NCI-H2196 treated with DMSO at 0.1 percent for 48 hours (cell line): ENCODE results near the gene SH2D3C.
"Not testable (repeated sequence)": the region's sequence is repeated elsewhere in the genome, so short reads cannot be mapped to it uniquely, and the experiment has no call there.

ENCODE experiments used
- DNase-seq: peaks from one replicate; lab custom pipeline; 2025; ENCODE audit not compliant: unreplicated experiment; lab: John Stamatoyannopoulos, UW

SH2D3C gene

GRCh38 chr9:127767909-127768331, 10.5 kb downstream of the SH2D3C start:
- no peak for DNase-seq

DNA sequence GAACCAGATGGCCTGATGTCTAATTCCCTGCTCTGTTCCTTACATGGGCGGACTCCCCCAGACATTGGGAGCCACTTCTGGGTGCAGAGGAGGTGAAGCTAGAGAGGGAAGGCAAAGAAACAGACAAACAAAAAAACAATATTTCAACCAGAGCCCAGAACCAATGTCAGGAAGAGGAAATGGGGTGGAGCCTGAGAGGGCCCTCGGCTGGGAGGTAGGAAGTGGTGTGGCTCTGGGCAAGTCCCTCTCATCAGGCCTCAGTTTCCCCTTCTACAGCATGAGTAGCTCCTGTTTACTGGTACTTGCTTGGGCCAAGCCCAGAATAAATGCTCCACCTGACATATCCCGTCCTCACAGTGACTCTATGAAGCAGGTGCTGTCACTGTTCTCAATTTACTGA, 11.1 kb downstream of the SH2D3C start:
- DNase-seq, result no peak

GRCh38 chr9:127765418-127765817, 13.0 kb downstream of the SH2D3C start:
- DNase-seq, result no peak

DNA sequence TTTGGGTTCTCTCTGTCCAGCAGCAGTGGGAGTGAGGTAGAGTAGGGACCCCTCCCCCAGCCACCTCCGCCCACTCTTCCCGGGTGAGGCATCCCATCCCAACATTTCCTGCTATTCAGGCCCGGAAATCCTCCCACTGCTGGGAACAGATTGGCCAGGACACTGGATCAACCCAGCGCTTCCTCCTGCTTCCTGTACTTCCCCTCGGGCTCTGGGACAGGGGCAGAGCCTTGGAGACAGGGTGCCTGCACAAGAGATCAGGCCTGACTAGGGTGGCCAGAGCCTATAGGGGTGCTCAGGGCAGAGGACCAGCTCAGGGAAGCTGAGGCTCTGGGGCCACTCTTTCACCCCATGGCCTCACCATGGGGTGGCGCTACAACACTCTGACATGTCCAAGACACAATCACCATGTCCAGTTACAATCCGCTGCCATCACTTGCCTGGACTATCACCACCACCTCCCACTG, 14.5 kb downstream of the SH2D3C start:
- no peak for DNase-seq

DNA sequence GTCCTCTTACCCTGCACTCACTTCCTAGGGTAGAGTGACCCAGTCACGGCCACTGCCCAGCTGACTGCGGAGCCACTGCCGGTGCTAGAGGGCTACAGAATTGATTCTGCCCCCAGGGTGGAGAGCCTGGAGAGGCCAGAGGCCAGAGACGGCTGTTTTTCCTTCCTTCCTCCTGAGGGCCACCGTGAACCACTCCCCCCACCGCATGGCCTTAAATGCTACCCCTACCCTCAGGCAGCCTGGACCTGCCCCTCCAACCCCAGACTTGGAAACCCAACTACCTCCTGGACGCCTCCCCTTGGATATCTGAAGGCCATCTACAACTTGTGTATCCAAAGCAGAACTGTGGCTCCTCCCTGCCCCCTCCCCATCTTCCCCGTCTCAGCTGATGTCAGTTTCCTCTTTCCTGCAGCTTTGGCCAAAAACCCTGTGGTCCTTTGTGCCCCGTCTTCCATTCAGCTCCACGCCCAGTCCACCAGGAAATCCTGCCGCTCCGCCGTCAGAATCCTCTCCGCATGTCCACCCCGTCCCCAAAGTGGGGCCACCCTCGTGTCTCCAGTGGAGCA, 16.3 kb downstream of the SH2D3C start:
- DNase-seq, result no peak

DNA sequence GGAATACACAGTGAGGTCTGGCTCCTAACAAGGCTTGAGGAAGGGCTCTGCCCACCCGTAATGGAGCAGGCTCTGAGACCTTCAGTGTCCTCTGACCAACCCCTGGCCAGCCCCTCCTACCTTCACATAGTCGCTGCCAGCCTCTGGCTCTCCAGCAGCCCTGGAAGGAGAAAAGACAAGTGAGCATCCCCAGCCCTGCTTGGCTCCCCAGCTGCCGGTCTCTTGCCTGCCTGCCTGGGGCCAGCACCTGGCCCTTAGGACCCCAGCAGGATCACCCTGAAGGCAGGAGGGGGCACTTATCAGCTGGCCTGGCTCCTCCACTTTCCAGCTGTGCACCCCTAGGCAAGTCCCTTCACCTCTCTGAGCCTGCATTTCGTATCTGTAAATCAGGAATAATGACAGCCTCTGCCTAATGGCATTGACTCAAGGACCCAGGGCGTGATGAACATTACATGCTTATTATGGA, 16.9 kb downstream of the SH2D3C start:
- no peak for DNase-seq

DNA sequence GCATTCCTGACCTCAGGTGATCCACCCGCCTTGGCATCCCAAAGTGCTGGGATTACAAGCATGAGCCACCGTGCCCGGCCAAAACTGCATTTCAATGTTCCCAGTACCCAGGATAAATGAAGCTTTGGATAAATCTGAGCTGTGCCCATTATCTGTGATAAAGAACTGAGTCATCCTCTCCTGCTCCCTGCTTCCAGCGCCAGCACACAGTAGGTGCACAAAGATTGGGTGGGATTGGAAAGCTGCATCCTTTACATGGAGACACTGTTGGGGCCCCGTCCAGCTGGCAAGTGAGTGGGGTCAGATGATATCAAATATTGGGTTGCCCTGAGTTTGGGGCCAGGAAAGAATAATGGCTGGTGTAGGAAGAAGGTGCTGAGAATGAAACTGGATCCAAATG, 17.4 kb downstream of the SH2D3C start:
- no peak for DNase-seq

DNA sequence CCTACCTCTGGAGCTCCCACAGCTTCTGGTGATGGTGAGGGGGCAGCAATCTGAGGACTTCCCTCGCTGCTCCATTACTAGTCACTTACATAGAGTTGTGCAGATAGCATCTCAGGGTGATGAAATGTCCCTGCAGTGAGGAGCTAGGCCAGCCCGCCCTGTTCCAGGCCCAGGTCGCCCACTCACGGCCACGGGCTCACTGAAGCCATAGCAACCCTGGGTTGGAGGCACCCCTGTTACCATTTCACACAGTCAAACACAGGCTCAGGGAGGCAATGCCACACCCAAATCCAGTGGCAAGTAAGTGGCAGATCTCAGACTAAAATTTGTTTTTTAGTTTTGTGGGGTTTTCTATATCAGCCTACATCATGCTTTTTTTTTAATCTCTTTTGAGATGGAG, 19.6 kb downstream of the SH2D3C start:
- DNase-seq, result no peak

- DNase-seq, result not testable (repeated sequence)
Measured at GRCh38 chr9:127756776-127757175, 21.7 kb downstream of the SH2D3C start.

DNA sequence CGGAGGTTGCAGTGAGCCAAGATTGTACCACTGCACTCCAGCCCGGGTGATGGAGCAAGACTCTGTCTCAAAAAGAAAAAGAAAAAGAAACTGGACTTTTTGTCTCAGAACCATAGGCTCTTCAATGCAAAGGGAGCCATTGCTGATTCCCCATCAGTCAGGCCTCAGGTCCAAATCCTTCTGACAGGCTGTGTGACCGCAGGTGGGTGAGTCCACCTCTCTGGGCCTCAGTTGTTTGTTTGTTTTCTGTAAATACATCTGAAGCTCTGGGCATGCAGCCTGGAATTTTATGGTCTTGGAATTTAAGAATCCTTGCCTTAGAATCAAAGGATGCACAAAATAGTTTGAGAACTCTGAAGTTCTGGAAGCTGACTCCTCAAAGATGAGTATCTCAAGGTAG, 22.2 kb downstream of the SH2D3C start:
- DNase-seq, result no peak

DNA sequence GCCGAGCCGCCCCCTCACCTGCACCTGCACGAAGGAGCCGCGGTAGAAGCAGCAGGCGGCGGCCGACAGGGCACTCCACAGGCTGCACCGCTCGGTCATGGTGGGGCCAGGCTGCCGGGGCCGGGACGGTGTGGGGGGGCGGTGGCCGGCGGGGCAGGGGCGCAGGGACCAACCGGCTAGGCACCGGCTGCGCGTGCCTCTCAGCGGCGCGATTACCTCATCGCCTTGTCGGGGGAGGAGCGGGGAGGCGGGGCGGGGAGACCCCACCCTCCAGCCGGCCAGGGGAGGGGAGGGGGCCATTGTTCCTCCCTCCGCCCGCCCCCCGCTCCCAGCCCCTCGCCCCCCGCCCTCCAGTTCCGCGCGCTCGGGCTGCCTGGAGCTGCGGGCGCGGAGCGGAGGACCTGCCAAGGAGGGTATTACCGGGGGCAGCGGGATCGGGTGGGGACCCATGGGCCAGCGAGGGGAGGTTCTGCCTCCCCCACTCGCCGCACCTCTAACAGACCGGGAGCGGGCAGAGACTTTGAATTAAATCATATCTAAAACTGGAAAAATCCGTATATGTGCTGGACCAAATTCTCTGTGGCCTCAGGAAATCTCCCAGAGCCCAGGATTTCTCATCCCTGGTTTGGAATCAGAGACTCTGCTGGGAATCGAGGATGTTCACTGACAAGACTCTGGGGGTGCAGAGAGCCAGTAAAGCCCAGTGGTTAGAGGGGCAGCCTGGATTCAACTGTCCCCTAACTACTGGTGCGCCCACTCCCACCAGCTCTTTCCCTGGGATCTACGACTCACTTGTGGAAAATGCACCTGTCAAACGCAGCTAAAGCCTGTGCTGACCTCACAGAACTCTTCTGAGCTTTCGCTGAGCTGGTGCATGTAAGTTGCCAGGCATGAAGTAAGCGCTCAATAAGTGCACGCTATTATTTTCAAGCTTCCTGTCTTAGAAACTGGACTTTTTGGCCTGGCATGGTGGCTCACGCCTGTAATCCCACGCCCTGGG, 23.1 kb downstream of the SH2D3C start:
- DNase-seq, result no peak

DNA sequence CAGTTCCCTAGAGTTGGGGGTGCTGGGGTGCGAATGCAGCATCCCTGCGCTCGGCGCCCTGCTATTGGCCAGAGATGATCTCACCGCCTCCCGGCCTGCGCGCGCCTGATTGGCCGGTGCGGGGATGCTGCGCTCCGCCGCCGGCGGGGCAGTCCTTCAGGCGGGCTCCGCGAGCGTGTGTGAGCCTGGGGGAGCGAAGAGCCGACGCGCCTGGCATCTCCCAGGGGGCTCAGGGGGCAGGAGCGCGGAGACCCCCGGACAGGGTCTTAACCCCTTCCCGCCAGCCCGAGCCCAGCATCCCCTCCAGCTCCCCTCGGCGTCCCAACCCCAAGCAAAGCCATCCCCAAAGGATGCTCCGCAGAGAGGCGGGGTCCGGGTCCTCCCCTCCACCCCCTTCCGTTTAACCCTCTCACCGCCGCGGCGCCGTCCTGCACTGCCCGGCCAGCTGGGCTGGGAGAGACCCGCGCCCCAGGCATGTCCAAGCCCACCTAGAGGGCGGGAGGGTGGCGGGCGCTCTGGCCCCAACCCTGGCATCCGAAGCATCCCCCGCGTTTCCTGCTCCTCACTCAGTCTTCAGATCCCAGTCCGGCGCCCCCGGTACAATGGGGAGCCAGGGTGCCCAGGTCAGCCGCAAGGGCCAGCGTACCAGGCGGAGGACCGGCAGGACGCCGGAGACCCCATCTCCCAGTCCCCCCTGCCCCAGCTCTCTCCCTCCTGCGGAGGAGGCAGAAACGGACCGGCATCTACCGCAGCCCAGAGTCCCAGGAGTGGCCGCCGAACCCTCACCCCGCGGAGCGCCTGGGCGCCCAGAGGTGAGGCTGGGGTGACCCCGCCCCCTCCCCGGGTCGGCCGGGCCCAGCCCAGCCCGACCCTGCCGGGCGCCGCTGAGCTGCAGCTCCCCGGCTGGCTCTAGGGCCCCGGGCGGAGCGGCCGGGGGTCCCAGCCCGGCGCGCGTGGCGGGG, 24.1 kb downstream of the SH2D3C start:
- peak; percentile 20 for DNase-seq

DNA sequence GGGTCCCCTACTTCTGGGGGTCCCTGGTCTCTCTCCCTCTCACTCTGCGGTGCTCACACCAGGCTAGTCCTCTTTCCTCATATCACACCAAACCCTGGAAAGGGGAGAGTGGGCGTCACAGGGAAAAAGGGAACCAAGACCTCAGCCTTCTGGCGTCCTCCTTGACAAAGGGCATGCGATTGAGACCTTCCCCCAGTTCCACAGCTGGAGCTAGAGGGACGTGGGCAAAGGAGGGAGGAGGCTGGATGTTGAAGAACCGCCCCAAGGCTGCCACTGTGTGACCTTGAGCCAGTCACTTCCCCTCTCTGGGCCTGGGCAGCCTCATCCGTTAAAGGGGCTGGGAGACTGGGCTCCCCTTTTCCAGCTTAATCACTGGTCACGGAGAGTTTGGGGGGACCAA, 24.8 kb downstream of the SH2D3C start:
- no peak for DNase-seq

DNA sequence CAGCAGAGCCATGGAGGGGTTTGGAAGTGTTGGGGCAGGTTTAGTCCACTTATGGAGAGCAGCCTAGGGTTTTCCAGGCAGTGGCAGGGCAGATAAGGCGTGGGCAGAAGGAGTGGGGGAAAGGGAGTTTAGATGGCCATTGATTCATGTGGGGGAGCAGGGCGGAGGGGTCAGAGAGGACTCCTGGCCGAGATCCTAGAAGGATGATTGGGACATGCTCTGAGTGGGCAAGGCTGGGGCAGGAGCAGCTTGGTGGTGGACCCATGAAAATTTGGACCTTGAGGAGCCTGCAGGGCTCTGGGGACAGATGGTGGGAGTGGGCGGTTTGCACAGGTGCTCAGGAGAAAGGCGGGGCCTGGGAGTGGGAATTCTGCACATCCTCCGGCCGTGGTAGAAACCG, 25.3 kb downstream of the SH2D3C start:
- no peak for DNase-seq

DNA sequence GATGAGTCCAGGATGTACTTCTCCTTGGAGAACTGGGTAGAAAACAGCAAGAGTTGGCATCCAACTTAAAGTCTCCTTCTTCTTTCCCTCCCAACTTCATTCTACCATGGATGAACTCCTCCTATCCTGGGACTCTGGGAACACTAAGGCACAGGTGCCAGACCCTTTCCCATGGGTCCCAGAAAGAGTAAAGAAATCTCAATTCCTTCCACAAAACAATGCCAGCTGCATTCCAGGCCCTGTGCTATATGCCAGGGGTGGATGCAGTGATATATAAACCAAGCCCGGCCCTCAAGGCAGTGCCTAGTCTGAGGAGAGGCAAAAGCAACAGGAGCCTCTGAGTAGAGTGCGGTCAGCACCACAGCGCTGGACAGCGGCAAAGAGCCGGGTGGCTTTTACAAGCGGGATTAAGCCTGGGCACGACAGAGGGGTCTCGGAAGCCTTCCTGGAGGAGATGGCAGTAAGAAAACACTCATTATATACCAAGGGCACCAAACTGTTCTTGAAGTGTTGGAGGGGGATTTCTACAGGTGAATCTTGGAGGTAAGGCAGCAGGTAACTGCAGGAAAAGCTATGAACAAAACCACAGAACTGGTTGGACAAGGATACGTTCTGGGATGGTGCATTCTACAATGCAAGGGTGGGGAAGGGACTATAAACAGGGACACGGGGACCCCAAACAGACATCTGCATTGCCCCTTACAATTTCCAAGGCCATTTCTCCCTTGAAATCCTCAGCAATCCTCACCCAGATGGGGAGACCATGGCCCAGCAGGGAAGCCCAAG, 27.0 kb downstream of the SH2D3C start:
- DNase-seq, result no peak

GRCh38 chr9:127749090-127749787, 29.2 kb downstream of the SH2D3C start:
- DNase-seq, result no peak

DNA sequence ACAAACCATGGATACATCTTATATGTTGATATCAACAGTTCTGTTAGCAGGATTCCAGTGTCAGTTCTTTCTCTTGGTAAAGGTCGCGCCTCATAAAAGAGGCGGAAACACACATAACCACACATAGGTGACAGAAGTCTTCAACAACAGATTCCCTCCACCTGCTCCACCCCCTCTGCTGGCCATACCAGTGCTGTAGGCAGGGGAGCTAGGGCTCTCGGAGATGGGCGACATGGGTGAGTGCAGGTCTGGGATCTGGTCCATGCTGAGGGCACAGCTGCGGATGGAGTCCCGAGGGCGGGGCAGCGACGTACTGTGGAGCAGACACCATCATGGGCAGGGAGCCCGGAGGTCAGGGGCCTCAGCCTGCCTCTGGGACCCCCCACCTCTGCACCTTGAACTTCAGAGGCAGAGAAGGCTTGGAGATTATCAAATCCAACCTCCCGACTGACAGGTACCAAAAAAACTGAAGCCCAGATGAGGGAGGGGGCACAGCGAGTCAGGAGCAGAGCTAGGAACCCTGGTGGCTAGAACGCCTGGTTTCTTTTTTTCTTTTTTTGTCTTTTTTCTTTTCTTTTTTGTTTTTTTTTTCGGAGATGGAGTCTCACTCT, 31.4 kb downstream of the SH2D3C start:
- no peak for DNase-seq

- no peak for DNase-seq
Measured at GRCh38 chr9:127744398-127745110, 33.9 kb downstream of the SH2D3C start.
